Right ventricle myocardium superior (tissue), 1 donor: ENCODE results near the gene KBTBD12. TPM values are rescaled to one million over a fixed set of nuclear protein-coding genes. Genes with fewer than 3 reads are reported as not detected.
"Not testable (repeated sequence)": the region's sequence is repeated elsewhere in the genome, so short reads cannot be mapped to it uniquely, and the experiment has no call there.

Source experiments
- ATAC-seq: fragments of 200-7000 bp; cut with Tn5 transposase; one replicate; pipeline ENCODE4 v1.9.1; 2020; ENCODE audit warnings: mild to moderate bottlenecking; ENCODE audit not compliant: poor library complexity
- DNase-seq: peaks from one replicate; pipeline ENCODE4 v3.0.0-alpha.2; 2020
- intact Hi-C: fragments of 100-400 bp; cut with DNase I; formaldehyde crosslinking; loops from one replicate; pipeline ENCODE4 v1.11.2; 2022
- long read RNA-seq: library from polyadenylated mRNA; unstranded; transcript quantifications from one replicate; pipeline ENCODE4 v2.0.0, GENCODE V29; 2021
- total RNA-seq: library from RNA; stranded (reverse); fragmentation: NEBNext Ultra II Directional; extraction: Animal tissue kit (Norgen Biotek cat#: 25700); gene quantifications from one replicate; pipeline ENCODE4 v1.2.1, GENCODE V29; 2021
- donor health status: DM: no; HTN: yes; CAD: no; lungs with severe emphysema.

Gene KBTBD12, protein sequence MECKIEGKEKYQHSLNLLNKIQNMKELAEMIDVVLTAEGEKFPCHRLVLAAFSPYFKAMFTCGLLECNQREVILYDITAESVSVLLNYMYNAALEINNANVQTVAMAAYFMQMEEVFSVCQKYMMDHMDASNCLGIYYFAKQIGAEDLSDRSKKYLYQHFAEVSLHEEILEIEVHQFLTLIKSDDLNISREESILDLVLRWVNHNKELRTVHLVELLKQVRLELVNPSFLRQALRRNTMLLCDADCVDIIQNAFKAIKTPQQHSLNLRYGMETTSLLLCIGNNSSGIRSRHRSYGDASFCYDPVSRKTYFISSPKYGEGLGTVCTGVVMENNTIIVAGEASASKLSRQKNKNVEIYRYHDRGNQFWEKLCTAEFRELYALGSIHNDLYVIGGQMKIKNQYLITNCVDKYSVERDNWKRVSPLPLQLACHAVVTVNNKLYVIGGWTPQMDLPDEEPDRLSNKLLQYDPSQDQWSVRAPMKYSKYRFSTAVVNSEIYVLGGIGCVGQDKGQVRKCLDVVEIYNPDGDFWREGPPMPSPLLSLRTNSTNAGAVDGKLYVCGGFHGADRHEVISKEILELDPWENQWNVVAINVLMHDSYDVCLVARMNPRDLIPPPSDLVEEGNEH
- 29.4 TPM for total RNA-seq
- long read RNA-seq, full-length matches to known transcripts, result 22 of 59 reads
- long read RNA-seq, partial matches to known transcripts, result 4 of 59 reads
- long read RNA-seq, other reads (novel, unspliced or antisense), result 33 of 59 reads

DNA sequence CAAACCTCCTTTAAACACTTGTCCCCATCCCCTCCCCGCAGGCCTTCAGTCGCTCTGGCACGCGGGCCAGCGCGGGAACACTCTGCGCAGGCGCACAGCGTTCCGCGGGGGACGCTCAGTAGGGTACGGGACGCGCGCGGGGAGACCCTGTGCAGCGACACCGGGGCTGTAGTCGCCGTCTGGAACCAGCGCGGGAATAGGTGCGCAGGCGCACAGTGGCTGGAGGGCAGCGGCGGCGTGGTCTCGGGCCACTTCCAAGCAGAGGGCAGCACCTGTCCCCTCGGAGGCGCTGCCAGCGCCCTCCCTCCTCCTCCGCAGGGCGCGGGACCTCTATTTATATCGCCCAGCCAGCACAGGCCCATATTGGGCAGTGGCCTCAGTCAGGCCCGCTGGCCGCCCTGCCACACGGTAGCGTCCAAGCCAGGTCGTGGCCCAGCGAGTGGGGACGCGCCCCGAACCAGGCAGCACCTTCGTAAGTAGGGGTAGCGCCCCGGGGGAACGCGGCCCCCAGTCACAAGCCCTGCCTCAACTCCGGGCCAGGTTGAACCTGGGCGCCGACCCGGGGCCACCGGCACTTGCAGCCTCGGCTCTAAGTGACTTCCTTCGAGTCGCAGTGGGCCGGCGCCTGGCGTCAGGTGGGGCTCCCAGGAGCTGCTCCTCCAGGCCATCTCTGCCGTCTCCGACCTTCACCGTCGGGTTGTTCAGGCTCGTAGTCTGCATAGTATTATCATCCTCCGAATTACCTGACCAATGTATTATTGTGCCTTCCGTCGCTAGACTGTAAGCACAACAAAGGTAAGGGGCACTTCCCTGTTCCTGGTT is at the start of gene KBTBD12:
Gene KBTBD12, plus strand, starts transcription at position 118 of the 822 bp plus-strand sequence. CDS start 7,830 bp downstream, outside the sequence.
- intact Hi-C loops, result loop anchor here (5.0 kb wide), 1 partner anchor 37 kb away; no protein-coding TSS in a partner anchor
- ATAC-seq, result peak; percentile 93
- DNase-seq, result peak; percentile 81

DNA sequence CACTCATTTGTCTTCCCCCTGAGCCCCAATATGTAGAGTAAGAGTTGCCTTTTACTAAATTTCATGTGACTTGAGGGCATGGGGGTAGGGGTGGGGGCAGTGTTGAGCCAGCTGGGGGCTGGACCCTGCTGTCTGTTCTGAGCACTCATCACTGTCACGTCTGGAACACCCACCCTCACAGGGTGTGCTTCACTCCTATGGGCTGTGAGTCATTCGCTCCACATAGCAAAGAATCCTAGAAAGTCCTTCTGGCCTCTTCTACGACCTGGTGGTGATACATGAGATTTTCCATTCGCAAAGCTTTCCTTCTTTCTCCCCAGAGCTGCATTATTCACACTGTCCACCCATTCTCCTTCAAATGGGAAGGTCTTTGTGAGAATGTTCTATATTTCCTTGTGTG is 49.1 kb upstream of the KBTBD12 start:
- DNase-seq, result no peak
- intact Hi-C loops, result no loop called here
- ATAC-seq, result no peak

DNA sequence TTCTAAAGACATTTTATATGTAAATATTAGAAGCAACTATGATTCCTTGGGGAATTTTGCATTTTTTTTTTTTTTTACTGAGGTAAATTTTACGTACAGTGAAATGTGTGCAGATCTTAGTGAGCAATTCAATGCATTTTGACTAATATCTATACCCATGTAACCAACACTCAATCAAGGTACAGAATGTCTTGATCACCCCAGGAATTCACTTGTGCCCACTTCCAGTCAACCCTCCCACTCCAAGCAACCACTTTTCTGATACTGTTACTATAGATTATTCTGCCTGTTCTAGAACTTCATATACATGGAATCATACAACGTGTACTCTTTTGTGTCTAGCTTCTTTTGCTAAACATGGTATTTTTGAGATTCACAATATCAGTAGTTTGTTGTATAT is 47.6 kb upstream of the KBTBD12 start:
- intact Hi-C loops, result no loop called here
- ATAC-seq (no peak), DNase-seq (no peak)

DNA sequence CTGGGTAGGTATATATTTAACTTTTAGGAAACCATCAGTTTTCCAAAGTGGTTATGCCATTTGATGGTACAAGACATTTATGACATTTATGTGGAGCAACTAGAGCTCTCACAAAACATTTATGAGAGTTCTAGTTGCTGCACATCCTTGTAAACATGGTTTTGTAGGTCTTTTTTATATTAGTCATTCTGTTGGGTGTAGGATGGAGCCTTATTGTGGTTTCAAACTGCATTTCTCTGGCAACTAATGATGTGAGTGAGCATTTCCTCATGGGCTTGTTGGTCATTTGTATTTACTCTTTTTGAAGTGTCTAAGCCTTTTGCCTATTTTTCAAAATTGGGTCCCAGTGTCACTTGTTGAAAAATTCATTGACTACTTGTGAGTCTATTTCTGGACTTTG is 47.0 kb upstream of the KBTBD12 start:
- ATAC-seq, result no peak
- intact Hi-C loops, result no loop called here
- DNase-seq, result no peak

DNA sequence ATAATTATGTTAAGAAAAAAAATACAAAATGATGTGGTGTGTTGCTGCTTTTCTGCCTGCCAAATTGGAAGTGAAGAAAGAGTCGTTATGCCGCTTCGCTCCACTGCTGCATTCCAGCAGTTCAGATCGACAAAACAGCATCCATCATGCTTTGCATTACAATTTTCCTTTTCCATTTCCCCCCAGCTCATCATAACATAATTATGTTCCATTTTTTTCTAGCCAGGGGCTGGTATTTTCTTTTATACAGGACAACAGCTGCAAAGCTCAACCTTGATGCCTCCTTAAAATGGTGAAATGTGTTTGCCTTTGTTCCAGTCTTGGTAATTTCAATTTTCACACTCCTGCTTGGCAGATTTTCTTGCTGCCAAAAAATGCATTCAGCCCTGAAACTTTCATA is 44.9 kb upstream of the KBTBD12 start:
- intact Hi-C loops, result no loop called here

DNA sequence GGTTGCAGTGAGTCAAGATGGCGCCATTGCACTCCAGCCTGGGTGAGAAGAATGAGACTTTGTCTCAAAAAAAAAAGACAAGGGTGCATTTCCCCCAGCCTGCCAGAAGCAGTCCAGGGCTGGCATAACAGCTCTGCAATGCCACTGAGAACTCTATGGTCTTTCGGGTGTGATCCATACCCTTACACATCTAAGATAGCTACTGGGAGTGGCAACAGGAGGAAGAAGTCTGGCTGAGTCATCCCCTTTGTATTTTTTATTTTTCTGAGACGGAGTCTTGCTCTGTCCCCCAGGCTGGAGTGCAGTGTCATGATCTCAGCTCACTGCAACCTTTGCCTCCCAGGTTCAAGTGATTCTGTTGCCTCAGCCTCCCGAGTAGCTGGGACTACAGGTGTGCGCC is 40.9 kb upstream of the KBTBD12 start:
- DNase-seq, ATAC-seq, intact Hi-C loops: not testable (repeated sequence)

More for the DNA sequence above, 44.9 kb upstream of the KBTBD12 start:
- DNase-seq (no peak), ATAC-seq (no peak)

DNA sequence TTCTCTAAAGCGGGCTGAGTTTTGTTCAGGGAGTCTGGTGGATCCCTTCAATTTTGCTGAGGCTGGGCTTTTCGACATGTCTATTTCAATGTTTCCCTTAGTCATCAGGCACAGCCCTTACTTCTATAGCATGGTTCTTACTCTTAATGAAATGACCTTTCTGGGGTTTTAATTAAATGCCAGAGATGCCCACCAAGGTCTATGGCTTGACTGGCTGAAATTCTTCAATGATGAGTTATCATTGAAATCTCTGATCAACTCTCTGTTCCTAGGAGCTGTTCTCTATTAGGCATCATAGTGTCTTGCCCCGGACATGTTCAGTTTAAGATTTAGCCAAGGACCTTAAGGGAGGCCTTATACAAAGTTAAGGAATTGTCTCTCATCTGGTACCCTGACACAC is 33.4 kb upstream of the KBTBD12 start:
- DNase-seq, result no peak
- no peak for ATAC-seq
- intact Hi-C loops, result no loop called here

DNA sequence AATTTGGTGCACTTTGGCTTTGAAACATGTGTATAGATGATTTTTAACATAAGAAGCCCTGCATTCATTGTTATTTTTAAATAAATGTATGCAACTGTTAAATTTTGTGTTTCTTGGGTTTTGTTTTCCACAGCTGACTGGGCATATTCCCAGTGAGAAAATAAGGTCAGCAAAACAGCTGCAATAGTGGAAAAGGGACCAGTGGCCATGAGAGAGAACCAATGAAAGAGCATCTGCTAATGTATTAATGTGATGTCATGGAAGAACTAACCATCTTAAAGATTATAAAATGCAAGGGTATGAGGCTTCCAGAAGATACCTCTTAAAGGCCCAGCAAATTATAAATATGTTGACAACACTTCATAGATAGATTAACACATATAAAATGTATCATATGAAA is 31.0 kb upstream of the KBTBD12 start:
- ATAC-seq, result no peak

DNA sequence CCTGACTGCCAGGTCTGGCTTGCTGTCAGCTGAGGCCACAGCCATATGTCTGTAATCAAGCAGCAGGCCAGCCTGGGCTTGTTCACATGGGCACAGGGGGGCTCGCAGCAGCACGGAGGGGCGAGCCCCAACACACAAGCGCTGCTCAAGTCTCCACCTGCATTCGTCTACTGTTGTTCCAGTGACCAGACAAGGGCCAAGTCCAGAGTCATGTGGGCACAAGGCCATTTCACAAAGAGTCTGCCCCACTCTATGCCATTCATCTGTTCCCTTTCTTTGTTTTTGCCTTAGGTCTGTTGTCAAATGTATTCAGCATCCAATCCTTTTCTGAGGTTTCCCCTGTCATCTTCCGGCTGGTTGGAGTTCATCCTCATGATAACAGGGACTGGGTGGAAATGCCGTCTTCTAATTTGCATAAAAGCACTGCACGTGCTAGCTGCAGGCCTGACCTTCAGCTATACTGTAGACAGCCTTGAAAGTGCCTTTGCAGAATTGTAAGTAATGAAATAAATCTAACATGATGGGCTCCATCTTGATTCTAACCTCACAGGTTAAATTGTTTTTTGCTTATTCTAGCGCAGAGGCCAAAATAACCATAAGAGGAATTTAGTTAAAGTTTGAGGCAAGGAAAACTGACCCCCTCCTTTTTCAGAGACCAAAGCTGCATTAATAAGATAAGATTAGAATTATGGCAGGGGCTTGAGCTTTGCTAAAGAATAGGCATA is 28.6 kb upstream of the KBTBD12 start:
- intact Hi-C loops, result no loop called here
- DNase-seq (no peak), ATAC-seq (no peak)

More for the DNA sequence above, 31.0 kb upstream of the KBTBD12 start:
- DNase-seq, result no peak
- intact Hi-C loops, result no loop called here

DNA sequence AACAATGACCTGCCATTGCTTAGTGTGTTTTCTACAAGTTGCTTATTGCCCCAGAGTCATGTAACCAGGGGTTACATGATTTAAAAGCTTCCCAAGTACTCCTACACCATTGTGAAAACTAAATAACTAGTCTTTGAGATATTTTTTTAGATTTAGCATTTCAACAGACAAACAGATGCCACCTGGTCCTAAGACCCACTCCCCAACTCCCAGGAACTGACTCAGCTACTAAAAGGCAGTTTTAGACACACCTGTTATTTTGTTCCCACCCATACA is 28.1 kb upstream of the KBTBD12 start:
- ATAC-seq, result no peak

DNA sequence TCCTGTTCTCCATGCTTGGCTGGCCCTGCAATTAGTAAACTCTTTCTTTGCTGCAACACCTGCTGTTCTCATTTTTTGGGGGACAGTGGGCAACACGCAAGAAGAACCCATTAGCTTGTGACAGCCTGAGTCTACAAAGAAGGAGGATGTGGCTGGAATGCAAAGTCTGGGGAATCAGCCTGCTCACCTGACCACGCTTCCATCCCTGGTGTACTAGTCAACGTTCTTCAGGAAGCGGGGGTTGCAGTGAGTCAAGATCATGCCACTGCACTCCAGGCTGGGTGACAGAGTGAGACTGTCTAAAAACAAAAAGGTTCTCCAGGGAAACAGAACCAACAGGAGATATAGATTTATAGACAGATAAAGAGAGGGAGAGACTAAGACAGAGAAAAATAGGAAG is 27.7 kb upstream of the KBTBD12 start:
- no peak for DNase-seq
- intact Hi-C loops, result no loop called here
- ATAC-seq, result no peak

More for the DNA sequence above, 28.1 kb upstream of the KBTBD12 start:
- intact Hi-C loops, result no loop called here
- DNase-seq, result no peak

DNA sequence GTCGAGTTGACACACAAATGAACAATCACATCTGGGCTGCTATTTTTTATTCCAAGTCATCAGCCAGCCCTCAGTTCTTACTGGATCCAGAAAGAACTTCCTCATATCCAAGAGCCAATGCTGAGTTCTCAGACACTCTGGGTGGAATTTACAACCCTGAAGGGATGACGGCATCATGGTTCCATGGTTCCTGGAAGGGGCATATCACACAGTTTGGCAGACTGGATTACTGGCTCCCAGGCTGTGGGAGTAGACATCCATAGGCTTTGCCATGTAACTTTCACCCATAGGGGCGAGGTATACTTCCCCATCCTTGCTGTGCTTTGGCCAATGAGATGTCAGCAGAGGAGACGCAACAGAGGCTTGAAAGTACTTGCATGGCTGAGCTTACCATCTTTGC is 26.9 kb upstream of the KBTBD12 start:
- ATAC-seq, result no peak
- intact Hi-C loops, result no loop called here
- DNase-seq, result no peak

DNA sequence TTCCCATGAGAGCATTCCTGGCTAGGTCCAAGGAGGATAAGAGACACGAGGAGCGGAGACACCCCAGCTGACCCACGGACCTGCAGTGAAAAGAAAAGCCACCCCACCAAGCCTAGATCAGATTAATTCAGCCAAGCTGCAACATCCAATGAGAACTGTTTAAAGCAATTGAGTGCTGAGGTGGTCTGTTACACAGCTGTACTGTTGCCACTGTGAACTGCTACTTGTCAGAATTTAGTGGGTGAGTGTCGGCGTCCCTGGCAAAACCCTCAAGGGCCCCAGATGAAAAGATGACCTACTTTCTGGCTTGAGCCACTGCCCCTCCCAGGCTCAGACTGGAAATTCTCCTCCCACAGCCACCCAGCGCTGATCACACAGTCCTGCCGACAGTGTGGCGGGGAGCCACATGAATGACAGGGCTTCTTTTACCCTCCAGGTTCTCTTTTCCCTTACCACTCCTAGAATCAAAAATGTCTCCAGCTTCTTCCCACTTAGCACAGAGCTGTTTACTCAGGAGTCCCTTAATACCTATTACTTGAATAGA is 26.4 kb upstream of the KBTBD12 start:
- no peak for DNase-seq
- ATAC-seq, result peak; percentile 55
- intact Hi-C loops, result no loop called here

DNA sequence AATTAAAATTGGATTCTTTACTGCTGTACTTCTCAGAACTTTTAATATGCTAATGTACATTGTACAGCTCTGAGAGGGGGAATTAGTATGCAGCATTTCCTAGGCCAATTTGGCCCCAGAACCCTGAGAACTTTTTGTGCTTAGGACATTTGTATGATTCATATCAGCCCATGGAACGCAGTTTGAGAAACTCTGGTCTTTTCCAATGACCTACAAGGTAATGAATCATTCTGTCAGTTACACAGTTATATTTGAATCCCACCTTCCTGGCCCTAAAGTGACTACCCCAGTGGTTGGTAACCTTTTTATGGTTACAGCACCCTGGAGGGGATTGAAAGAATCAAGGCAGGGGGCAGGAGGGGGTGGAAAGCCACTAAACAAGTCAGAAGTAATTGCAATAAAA is 25.6 kb upstream of the KBTBD12 start:
- DNase-seq (no peak), ATAC-seq (peak; percentile 51)
- intact Hi-C loops, result no loop called here

DNA sequence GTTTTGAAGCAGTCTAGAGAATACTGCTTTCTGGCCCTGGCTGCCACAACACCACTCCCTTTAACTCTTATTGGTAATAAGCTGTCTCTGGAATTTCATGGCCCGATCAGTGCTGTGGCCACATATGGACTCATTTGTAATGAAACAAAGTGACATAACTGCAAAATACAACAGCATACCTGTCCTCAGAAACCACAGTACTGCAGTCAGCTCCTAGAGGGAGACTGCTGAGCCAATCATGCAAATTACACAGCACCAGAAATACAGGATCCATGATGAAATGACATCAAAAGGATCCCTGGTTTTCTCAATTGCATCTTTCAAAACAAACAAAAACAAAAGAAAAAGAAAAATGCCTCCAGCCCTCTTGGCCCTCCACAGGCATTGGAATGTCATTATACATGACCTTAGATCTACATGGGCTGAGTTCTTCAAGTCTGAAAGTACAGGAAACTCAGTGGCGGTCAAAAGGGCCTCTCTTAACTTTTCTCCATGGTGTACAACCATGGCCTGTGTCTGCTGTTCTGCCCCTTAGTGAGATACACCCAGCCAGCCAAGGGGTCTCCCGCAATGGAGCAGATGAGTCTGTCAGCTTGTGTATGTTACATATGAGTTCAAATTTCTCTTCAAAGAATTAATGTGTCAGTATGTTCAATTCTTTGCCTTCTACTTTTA is 24.9 kb upstream of the KBTBD12 start:
- intact Hi-C loops, result no loop called here
- no peak for DNase-seq
- ATAC-seq, result no peak

DNA sequence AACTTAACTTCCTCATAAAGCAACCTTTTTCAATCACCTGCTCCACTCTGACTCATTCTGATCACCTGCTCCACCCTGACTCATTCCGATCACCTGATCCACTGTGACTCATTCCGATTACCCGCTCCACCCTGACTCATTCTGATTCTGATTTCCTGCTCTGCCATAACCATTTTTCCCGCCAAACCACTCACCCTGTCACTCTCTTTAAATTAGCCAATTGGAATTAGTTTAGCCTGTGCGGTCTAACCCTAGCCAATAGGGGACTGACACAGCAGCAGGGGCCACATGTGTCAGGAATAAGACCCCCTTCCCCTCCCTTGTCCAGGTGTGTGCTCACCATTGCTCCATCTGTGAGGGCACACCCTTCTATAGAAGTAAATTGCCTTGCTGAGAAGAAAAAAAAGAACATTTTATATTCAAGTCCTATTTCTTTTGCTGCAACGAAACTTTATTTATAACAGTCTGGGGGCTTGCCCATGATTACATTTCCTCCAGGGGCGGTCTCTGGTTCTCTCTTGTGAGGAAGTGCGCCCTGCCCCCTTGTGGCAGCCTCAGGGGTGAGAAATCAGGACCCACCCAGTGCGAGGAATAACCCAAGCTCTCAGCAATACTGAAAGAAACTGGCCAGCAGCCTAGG is 24.3 kb upstream of the KBTBD12 start:
- DNase-seq, intact Hi-C loops, ATAC-seq: not testable (repeated sequence)

DNA sequence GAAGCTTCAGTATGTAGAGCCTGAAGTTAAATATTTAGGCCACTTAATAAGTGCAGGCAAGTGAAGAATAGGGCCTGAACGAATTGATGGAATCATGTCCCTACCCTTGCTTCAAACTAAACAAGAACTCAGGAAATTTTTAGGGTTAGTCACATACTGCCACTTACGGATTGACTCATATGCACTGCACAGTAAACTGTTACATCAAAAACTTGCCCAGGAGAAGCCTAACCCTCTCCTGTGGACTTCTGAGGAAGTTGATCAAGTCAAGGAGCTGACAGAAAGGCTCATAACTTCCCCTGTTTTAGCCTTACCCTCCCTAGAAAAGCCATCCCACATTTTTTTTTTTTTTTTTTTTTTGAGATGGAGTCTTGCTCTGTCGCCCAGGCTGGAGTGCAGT is 20.6 kb upstream of the KBTBD12 start:
- intact Hi-C loops, result no loop called here
- ATAC-seq (no peak), DNase-seq (no peak)

DNA sequence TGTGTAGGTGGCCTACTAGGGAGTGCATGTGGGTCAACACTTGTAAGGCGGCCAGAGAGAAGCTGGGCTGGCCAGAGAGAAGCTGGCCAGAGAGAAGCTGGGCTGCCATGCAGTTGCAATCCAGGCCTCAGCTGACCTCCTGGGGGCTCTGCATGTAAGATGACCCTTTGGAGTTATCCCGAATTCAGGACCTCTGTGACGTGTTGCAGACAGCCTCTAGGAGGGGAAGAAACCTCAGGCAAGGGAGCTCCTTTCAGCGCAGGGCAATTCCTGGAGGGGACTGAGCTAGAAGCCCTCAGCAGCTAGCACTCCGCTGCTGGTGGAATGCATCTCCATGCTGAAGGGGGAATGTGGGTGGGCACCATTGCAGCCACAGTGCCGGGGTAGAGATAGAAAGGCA is 15.8 kb upstream of the KBTBD12 start:
- intact Hi-C loops, result no loop called here
- DNase-seq (no peak), ATAC-seq (no peak)
